Omental fat pad (tissue), 4 donors: Measurements from ENCODE around the gene DHX30. TPM values are rescaled to one million over a fixed set of nuclear protein-coding genes. Genes with fewer than 3 reads are reported as not detected.
"Not testable (repeated sequence)": the region's sequence is repeated elsewhere in the genome, so short reads cannot be mapped to it uniquely, and the experiment has no call there.

Experiments used
- ATAC-seq: fragments of 150-250 bp; one replicate; pipeline ENCODE4 v1.9.1; 2016; ENCODE audit warnings: mild to moderate bottlenecking, moderate library complexity; ENCODE audit not compliant: low FRiP score
- DNase-seq: peaks from one replicate; pipeline ENCODE4 v3.0.0-alpha.2; 2019; ENCODE audit warnings: low spot score
- CTCF ChIP-seq, 3 donors: fragments of 450-650 bp; IDR thresholded peaks; one replicate each; pipeline ENCODE4 v1.5.1; 2016 to 2017; ENCODE audit warnings: antibody characterized with exemption in 3 of 3, mild to moderate bottlenecking in 3 of 3, moderate library complexity in 2 of 3
- total RNA-seq, 4 donors: library from RNA; depleted of rRNA; stranded (reverse); fragments of >200 nt; gene quantifications; one replicate each; pipeline ENCODE4 v1.1.0, GENCODE V29; 2016

The DHX30 gene
- total RNA-seq, 4 donors from 2014 or later, result 43.4 to 91.7 (median 51.5) TPM

- ATAC-seq (no peak), DNase-seq (no peak)
- TF ChIP-seq CTCF (IDR thresholded peaks at IDR 0.05), result no peak
These were observed 71.5 kb downstream of the DHX30 start for GRCh38 chr3:47874438-47874837.

GRCh38 chr3:47874913-47875312 is 72.0 kb downstream of the DHX30 start:
- no peak for DNase-seq
- TF ChIP-seq CTCF (IDR thresholded peaks at IDR 0.05), result no peak
- ATAC-seq, result no peak

- no peak for TF ChIP-seq CTCF (IDR thresholded peaks at IDR 0.05)
- no peak for DNase-seq
- no peak for ATAC-seq
These were observed 74.4 kb downstream of the DHX30 start for GRCh38 chr3:47877290-47877689.

GRCh38 chr3:47877719-47878118 is 74.8 kb downstream of the DHX30 start:
- no peak for ATAC-seq
- TF ChIP-seq CTCF (IDR thresholded peaks at IDR 0.05), result no peak
- no peak for DNase-seq

GRCh38 chr3:47882338-47882737 is 79.4 kb downstream of the DHX30 start:
- DNase-seq (no peak), ATAC-seq (no peak)
- no peak for TF ChIP-seq CTCF (IDR thresholded peaks at IDR 0.05)

- DNase-seq (no peak), ATAC-seq (no peak)
- no peak for TF ChIP-seq CTCF (IDR thresholded peaks at IDR 0.05)
These were observed 81.7 kb downstream of the DHX30 start for GRCh38 chr3:47884603-47885002.

- ATAC-seq (no peak), DNase-seq (no peak)
These were observed 82.2 kb downstream of the DHX30 start for GRCh38 chr3:47885168-47885567.

GRCh38 chr3:47887991-47888390 is 85.1 kb downstream of the DHX30 start:
- not testable (repeated sequence) for ATAC-seq, DNase-seq

More at GRCh38 chr3:47885168-47885567, 82.2 kb downstream of the DHX30 start:
- no peak for TF ChIP-seq CTCF (IDR thresholded peaks at IDR 0.05)
